Breast epithelium (tissue), 3 donors: ENCODE measurements around the gene TBC1D7.

ENCODE experiments used
- CTCF ChIP-seq, 3 donors: fragments of 450-650 bp; IDR thresholded peaks; one replicate each; pipeline ENCODE4 v1.5.1; 2016 to 2017; ENCODE audit warnings: antibody characterized with exemption in 3 of 3, mild to moderate bottlenecking in 3 of 3, moderate library complexity in 3 of 3
- POLR2A ChIP-seq: fragments of 450-650 bp; IDR thresholded peaks from one replicate; pipeline ENCODE4 v1.6.1; 2016; ENCODE audit warnings: antibody characterized with exemption, mild to moderate bottlenecking, moderate library complexity

- TF ChIP-seq CTCF (IDR thresholded peaks at IDR 0.05), result no peak
- TF ChIP-seq POLR2A, result no peak
These were observed 17.9 kb upstream of the TBC1D7 start for GRCh38 chr6:13346245-13346644.
